ENCODE data around the gene TFAP2D.

The TFAP2D gene

DNA sequence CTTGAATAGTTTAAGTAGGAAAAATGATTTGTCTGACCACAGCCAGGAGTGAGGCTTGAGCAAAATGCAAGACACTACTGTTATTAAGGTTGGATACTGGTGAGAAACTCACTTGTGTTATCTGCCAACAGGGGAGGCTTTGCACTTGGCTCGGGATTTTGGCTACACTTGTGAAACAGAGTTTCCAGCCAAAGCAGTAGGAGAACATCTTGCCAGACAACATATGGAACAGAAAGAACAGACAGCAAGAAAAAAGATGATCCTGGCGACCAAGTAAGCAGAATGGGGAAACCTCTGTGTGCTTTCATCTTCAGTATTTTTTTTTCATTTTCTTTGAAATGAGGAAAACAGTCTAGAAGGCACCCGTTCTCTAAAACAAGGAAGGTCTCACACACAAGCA lies 31.6 kb downstream of the TFAP2D start:
- no peak for TF ChIP-seq ZFP30 (CRISPR knock-in tag; IDR thresholded peaks at IDR 0.05)
- no peak for ATAC-seq

DNA sequence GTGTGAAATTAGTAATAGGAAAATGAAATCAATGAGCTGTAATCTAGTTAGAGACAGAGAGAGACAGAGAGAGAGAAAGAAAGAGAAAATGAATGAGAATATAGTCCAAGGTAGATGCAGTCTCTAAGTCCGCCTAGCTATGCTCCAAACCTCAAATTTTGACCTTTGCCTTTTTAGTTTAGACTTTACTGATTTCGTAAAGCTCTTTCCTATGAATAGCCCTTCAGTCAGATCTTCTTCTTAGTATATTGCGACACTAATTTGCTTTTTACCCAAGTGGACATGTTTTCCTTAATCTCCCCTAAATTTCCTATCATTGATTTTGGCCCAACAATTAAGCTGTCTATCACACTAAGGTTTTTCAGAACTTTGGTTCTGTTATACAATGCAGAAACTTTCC lies 49.5 kb downstream of the TFAP2D start:
- TF ChIP-seq ZNF70 (CRISPR knock-in tag; IDR thresholded peaks at IDR 0.05) (no peak), RARB (CRISPR knock-in tag; IDR thresholded peaks at IDR 0.05) (no peak), TOX (CRISPR knock-in tag; IDR thresholded peaks at IDR 0.05; ENCODE audit: borderline replicate concordance) (no peak), GLIS3 (CRISPR knock-in tag; IDR thresholded peaks at IDR 0.05) (no peak)
- no peak for ATAC-seq

DNA sequence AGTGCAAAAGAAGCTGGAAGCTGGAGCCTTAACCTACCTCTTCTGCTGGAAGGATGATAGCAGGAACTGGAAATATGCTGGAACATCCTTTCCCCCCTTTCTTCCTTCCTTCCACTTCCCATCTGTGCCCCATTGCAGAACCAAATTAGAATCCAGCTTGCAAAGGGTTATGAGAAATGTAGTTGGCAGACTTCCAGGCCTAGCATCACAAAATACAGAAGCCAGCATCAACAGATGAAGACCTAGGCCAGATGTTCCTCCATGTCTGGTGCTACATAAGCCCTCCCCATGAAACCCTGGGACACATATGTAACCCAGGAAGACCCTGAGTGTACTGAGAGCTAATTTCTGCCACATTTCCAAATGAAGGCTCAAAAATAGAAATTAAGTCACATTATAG lies 65.4 kb downstream of the TFAP2D start:
- no peak for ATAC-seq
- no peak for TF ChIP-seq ZFP30 (CRISPR knock-in tag; IDR thresholded peaks at IDR 0.05)
- TF ChIP-seq, protein P1, sequence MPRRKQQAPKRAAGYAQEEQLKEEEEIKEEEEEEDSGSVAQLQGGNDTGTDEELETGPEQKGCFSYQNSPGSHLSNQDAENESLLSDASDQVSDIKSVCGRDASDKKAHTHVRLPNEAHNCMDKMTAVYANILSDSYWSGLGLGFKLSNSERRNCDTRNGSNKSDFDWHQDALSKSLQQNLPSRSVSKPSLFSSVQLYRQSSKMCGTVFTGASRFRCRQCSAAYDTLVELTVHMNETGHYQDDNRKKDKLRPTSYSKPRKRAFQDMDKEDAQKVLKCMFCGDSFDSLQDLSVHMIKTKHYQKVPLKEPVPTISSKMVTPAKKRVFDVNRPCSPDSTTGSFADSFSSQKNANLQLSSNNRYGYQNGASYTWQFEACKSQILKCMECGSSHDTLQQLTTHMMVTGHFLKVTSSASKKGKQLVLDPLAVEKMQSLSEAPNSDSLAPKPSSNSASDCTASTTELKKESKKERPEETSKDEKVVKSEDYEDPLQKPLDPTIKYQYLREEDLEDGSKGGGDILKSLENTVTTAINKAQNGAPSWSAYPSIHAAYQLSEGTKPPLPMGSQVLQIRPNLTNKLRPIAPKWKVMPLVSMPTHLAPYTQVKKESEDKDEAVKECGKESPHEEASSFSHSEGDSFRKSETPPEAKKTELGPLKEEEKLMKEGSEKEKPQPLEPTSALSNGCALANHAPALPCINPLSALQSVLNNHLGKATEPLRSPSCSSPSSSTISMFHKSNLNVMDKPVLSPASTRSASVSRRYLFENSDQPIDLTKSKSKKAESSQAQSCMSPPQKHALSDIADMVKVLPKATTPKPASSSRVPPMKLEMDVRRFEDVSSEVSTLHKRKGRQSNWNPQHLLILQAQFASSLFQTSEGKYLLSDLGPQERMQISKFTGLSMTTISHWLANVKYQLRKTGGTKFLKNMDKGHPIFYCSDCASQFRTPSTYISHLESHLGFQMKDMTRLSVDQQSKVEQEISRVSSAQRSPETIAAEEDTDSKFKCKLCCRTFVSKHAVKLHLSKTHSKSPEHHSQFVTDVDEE (CRISPR knock-in tag; IDR thresholded peaks at IDR 0.05) = no peak
- no peak for TF ChIP-seq RARB (CRISPR knock-in tag; IDR thresholded peaks at IDR 0.05)
- TF ChIP-seq PPARA (CRISPR knock-in tag; IDR thresholded peaks at IDR 0.05; ENCODE audit: borderline replicate concordance) = no peak
- TF ChIP-seq ZNF565 (CRISPR knock-in tag; conservative IDR thresholded peaks at IDR 0.05; ENCODE audit: low read depth) = no peak
- TF ChIP-seq, protein P2, sequence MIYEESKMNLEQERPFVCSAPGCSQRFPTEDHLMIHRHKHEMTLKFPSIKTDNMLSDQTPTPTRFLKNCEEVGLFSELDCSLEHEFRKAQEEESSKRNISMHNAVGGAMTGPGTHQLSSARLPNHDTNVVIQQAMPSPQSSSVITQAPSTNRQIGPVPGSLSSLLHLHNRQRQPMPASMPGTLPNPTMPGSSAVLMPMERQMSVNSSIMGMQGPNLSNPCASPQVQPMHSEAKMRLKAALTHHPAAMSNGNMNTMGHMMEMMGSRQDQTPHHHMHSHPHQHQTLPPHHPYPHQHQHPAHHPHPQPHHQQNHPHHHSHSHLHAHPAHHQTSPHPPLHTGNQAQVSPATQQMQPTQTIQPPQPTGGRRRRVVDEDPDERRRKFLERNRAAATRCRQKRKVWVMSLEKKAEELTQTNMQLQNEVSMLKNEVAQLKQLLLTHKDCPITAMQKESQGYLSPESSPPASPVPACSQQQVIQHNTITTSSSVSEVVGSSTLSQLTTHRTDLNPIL (CRISPR knock-in tag; IDR thresholded peaks at IDR 0.05; ENCODE audit: low read depth) = no peak
- TF ChIP-seq TOX (CRISPR knock-in tag; IDR thresholded peaks at IDR 0.05; ENCODE audit: borderline replicate concordance) = no peak

DNA sequence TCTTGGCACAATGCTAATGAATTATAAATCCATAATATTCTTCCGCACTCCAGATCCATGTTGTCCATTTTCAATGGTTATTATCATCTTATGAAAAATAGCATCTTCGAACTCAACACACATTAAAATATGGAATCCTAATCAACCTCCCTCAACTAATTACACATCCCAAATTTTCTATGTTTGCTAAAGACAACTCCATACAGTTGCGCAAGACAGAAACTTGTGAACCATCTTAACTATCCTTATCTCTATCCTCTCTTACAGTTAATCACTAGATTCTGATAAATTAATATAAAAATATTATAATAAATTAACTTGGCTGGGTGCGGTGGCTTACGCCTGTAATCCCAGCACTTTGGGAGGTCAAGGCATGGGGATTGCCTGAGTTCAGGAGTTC lies 67.1 kb downstream of the TFAP2D start:
- no peak for ATAC-seq
- no peak for TF ChIP-seq ZFP3 (CRISPR knock-in tag; IDR thresholded peaks at IDR 0.05)
- TF ChIP-seq, protein P2 (CRISPR knock-in tag; IDR thresholded peaks at IDR 0.05; ENCODE audit: low read depth) = no peak
- no peak for TF ChIP-seq ESRRG (CRISPR knock-in tag; IDR thresholded peaks at IDR 0.05)
- TF ChIP-seq ZNF565 (CRISPR knock-in tag; conservative IDR thresholded peaks at IDR 0.05; ENCODE audit: low read depth) = no peak
- no peak for TF ChIP-seq ZNF8 (CRISPR knock-in tag; IDR thresholded peaks at IDR 0.05)
- TF ChIP-seq ISL1 (CRISPR knock-in tag; IDR thresholded peaks at IDR 0.05) = no peak
- TF ChIP-seq ZFP30 (CRISPR knock-in tag; IDR thresholded peaks at IDR 0.05) = no peak
- TF ChIP-seq OSR1 (CRISPR knock-in tag; IDR thresholded peaks at IDR 0.05) = no peak
- TF ChIP-seq ARNTL (CRISPR knock-in tag; IDR thresholded peaks at IDR 0.05; ENCODE audit: borderline replicate concordance, low read depth) = no peak
- no peak for TF ChIP-seq PPARA (CRISPR knock-in tag; IDR thresholded peaks at IDR 0.05; ENCODE audit: borderline replicate concordance)
- TF ChIP-seq ZC3H10 (CRISPR knock-in tag; IDR thresholded peaks at IDR 0.05) = no peak
- no peak for TF ChIP-seq ZNF70 (CRISPR knock-in tag; IDR thresholded peaks at IDR 0.05)
- TF ChIP-seq SNAI2 (CRISPR knock-in tag; IDR thresholded peaks at IDR 0.05) = no peak
- no peak for TF ChIP-seq CSDC2 (CRISPR knock-in tag; IDR thresholded peaks at IDR 0.05)
- no peak for TF ChIP-seq RARB (CRISPR knock-in tag; IDR thresholded peaks at IDR 0.05)
- TF ChIP-seq, protein P3, sequence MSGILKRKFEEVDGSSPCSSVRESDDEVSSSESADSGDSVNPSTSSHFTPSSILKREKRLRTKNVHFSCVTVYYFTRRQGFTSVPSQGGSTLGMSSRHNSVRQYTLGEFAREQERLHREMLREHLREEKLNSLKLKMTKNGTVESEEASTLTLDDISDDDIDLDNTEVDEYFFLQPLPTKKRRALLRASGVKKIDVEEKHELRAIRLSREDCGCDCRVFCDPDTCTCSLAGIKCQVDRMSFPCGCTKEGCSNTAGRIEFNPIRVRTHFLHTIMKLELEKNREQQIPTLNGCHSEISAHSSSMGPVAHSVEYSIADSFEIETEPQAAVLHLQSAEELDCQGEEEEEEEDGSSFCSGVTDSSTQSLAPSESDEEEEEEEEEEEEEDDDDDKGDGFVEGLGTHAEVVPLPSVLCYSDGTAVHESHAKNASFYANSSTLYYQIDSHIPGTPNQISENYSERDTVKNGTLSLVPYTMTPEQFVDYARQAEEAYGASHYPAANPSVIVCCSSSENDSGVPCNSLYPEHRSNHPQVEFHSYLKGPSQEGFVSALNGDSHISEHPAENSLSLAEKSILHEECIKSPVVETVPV (CRISPR knock-in tag; IDR thresholded peaks at IDR 0.05) = no peak

DNA sequence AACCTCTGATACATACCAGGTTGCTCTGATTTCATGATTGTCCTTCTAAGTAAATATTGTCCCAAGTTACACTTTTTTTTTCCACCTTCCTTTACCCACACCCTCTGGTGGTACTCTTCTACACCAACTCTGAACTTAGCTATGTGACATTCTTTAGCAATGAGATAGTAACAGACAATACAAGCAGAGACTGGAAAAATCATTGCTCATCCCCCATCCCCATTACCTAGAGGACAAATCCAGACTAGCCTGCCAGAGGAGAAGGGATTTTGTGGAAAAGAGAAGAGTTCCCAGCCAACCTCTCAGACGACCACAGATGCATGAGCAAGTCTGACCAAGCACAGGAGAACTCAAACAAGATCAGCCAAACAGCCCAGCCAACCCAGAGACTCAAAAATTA lies 72.6 kb downstream of the TFAP2D start:
- TF ChIP-seq ZNF70 (CRISPR knock-in tag; IDR thresholded peaks at IDR 0.05) (no peak), ARNTL (CRISPR knock-in tag; IDR thresholded peaks at IDR 0.05; ENCODE audit: borderline replicate concordance, low read depth) (no peak), ZNF8 (CRISPR knock-in tag; IDR thresholded peaks at IDR 0.05) (no peak)
- TF ChIP-seq, protein P3 (CRISPR knock-in tag; IDR thresholded peaks at IDR 0.05) = no peak
- ATAC-seq = no peak

Data from SK-N-SH treated with all-trans-retinoic acid at 6 μM for 48 hours (cell line).